GM08714 (cell line): Measurements from ENCODE around the gene BRSK1.
"Not testable (repeated sequence)": the region's sequence is repeated elsewhere in the genome, so short reads cannot be mapped to it uniquely, and the experiment has no call there.

Source experiments
- H3K4me3 ChIP-seq: fragments of 200-500 bp; sonication (Bioruptor generic); 2 replicates; pipeline ENCODE4 v1.5.1; 2014; ENCODE audit warnings: mild to moderate bottlenecking, low read length, inconsistent platforms
- ZNF274 ChIP-seq: IDR thresholded peaks from 2 replicates; pipeline ENCODE4 v1.6.1; 2012; ENCODE audit warnings: mild to moderate bottlenecking, low read depth, low read length

BRSK1 gene

DNA sequence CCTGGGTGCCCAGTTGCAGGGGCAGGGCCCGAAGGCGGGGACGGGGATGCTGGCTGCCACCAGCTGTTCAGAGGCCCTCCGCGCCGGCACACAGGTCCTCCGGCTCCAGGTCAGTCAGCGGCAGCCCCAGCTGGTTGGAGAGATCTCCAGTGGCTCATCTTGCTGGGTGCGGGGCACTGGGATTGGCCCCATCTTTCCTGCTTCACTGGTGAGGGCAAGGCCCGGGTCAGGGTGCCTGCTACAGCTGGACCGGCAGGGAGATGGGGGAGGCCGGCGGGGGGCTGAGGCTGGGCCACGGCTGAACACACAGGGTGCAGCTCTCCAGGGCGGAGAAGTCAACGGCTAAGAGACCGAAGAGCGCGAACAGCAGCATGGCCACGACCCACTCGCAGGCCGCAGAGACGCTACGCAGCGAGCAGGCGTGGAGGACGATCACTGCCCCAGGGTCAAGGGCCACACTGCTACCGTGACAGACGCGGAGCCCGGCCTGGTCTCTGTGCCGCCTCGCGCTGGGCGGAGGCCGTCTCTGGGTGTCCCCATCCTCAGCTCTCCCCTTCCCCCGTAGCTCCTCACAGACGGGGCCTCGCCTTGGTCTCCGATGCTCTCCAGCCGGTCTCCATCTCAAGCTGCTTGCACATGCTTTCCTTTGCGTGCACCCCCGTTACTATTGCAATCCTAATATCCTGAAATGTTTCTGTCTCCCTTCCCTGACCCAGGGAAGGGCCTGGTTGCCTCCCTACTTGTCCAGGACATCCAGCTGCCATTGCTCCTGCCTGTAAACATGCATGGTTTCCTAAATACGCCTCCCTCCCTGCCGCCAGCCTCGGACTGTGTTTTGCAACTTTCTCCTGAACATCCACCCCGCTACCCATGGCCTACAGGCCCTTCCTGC, 29.1 kb downstream of the BRSK1 start:
- no peak for TF ChIP-seq ZNF274

DNA sequence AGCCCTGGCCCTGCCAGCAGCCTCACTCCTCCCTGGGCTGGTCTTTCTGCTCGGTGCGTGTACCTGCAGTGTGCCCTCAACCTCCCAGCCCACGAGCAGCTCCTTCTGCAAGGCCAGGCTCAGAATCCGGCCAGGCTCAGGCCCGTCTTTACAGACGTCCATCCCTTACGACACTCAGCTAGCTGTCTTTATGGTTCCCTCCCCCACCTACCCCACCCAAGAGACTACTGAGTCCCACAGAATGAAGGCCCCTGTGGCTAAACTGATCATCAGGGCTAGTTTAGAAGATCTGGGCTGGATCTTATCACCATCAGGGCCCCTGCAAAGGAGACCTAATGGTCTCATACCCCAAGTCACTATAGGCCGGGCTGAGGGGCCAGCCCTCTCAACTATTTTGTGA, 30.6 kb downstream of the BRSK1 start:
- no peak for TF ChIP-seq ZNF274

More for the DNA sequence above, 29.1 kb downstream of the BRSK1 start:
- H3K4me3 ChIP-seq = no peak overlapping the region

GRCh38 chr19:55315956-55316525, 32.2 kb downstream of the BRSK1 start:
- no peak for TF ChIP-seq ZNF274
- no peak overlapping the region for H3K4me3 ChIP-seq

More for the DNA sequence above, 30.6 kb downstream of the BRSK1 start:
- no peak overlapping the region for H3K4me3 ChIP-seq

DNA sequence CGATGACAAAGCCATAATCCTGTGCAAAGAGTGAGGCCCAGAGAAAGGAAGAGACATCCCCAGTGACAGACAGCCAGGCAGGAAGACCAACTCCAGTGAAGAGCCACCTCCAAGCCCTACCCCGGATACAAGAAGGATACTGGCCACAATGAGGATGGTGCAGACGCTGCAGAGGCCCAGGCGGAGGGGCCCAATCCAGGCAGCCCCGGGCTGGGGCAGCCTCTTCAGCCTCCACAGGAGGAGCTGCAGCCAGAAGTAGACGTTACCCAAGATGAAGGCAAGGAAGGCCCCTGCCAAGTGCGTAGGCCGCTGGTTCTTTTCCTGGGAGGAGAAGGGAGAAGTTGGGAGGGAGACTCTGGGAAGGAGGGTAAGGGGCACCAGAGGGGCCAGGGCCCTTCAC, 32.8 kb downstream of the BRSK1 start:
- no peak overlapping the region for H3K4me3 ChIP-seq
- TF ChIP-seq ZNF274 = no peak

- H3K4me3 ChIP-seq = no peak overlapping the region
- TF ChIP-seq ZNF274 = no peak
These were observed 36.0 kb downstream of the BRSK1 start for GRCh38 chr19:55319785-55320184.

DNA sequence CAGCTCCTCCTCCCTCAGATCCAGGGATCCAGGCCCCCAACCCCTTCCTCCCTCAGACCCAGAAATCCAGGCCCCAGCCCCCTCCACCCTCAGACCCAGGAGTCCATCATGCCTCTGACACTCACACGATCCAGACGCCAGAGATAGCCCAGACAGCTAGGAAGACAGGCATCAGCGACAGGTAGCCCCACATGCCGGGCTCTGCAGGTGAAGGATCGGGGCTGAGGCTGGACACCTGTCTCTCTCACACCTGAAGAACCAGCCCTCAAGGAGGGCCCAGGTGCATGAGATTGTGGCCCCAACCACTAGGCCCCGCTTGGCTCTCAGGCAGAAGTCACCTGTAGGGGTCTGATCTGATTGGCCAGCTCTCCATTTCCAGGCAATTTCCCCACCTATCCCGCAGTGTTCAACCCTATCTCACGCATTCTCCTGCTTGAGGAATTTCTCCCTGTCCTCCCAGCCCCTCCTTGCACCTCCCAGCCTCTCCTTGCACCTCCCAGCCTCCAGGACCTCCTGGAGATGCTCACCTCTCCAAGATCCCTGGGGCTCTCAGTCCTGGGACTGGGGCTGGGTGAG, 37.1 kb downstream of the BRSK1 start:
- no peak overlapping the region for H3K4me3 ChIP-seq

DNA sequence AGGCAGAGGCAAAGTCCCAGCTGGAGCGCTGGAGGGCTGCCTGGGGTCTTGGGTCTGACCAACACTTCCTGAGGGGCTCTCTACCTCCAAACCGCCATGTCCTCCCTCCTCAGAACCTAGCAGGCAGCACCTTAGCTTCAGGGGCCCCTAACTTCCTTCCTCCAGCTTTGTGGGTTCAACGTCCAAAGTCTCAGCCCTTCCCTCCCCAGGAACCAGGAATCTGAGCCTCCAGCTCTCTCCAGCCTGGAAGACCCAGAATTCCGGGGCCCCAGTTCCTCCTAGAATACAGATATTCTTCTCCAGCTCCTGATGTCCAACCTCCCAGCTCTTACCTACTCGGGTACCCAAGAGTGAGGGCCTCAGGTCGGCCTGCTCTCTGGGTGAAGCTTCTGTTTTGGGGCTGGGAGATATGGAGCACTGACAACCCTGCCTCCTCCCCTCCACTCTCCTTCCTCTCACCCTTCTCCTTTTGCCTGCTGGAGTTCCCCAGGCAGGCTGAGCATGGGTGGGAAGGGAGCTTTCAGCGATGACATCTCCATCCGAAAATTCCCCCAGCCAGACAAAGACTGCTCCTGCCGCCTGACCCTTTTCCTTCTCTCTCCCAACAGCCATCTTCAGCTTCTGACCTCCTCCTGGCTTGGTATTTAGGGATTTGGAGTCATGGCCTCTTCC, 37.8 kb downstream of the BRSK1 start:
- no peak overlapping the region for H3K4me3 ChIP-seq
- TF ChIP-seq ZNF274 = no peak

More for the DNA sequence above, 37.1 kb downstream of the BRSK1 start:
- TF ChIP-seq ZNF274 = no peak

DNA sequence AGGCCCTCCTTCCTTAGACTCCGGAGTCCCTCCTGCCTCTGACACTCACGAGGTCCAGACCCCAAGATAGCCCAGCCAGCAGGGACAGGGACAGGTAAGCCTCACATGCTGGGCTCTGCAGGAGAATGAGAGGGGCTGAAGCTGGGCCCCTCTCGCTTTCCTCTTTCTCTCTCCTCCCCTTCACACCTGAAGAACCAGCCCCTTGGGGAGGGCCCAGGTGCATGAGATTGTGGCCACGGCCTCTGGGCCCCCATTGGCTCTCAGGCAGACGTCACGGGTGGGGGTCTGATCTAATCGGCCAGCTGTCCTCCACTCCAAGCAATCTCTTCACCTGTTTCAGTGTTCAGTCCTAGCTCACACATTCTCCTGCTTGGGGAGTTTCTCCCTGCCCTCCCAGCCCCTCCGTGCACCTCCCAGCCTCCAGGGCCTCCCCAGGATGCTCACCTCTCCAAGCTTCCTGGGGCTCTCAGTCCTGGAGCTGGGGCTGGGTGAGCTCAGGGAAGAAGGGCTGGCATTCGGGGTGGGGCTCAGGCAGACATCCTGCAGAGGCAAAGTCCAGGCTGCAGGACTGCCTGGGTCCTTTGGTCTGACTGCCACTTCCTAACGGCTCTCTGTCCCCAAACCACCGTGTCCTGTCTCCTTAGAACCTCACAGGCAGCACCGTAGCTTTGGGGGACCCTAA, 38.5 kb downstream of the BRSK1 start:
- TF ChIP-seq ZNF274 = no peak
- no peak overlapping the region for H3K4me3 ChIP-seq

DNA sequence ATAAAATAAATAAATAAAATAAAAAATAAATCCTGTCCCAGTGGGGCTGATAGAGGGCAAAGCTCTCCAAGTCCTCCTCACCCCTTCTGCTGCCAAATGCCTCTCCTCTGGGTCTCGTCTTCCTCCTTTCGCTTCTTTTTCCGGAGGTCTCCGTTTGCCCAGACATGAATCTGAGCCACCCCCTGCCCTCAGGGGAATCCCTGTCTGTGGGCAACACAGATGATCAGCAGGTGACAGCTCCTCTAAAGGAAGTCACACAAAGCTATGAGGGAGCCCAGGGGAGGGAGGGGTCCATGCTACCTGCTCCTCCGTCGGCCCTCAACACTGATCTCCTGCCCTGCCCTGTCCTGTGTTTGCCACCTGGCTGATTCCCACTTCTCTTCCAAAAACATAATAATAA, 40.9 kb downstream of the BRSK1 start:
- TF ChIP-seq ZNF274 = no peak
- H3K4me3 ChIP-seq = no peak overlapping the region

GRCh38 chr19:55325172-55325571, 41.4 kb downstream of the BRSK1 start, which contains the start of gene TMEM150B:
Gene TMEM150B (minus strand): TSS chr19:55325341. CDS start chr19:55321036, 4,305 bp downstream.
- no peak for TF ChIP-seq ZNF274
- no peak within 1 kb of the TSS for H3K4me3 ChIP-seq

GRCh38 chr19:55328774-55329318, 45.0 kb downstream of the BRSK1 start:
- H3K4me3 ChIP-seq = not testable (repeated sequence)

DNA sequence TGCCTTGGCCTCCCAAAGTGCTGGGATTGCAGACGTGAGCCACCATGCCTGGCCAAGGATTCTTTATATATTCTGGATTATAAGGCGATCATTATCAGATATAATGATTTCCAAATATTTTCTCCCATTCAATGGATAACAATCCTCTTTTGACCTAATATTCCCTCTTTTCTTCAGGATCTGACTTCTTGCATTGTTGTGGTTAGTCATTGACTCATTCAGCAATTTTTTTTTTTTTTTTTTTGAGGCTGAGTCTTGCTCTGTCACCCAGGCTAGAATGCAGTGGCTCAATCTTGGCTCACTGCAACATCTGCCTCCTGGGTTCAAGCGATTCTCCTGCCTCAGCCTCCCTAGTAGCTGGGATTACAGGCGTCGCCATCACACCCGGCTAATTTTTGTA, 46.0 kb downstream of the BRSK1 start:
- H3K4me3 ChIP-seq = not testable (repeated sequence)

DNA sequence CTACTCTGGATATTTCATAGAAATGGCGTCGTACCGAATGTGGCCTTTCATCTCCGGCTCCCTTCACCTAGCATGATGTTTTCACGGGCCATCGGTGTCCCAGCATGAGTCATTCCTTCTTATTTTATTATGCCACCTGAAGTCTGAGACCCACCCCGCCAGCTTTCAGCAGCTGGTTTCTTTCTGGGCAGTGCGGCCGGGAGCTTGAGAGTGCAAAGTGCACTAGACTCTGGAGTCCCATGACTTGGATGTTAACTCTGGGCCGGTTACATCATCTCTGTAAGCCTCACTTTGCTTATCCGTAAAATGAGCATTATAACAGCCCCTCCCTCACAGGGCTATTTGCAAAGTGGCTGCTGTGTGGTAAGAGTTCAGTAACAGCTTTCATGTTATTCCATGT, 50.1 kb downstream of the BRSK1 start:
- TF ChIP-seq ZNF274 = no peak
- no peak overlapping the region for H3K4me3 ChIP-seq

GRCh38 chr19:55336101-55336500, 52.3 kb downstream of the BRSK1 start:
- H3K4me3 ChIP-seq = no peak overlapping the region

More at GRCh38 chr19:55336101-55336500, 52.3 kb downstream of the BRSK1 start:
- TF ChIP-seq ZNF274 = no peak
